K562 (cell line): Measurements from ENCODE around the gene HECW1. TPM values are rescaled to one million over a fixed set of nuclear protein-coding genes. Genes with fewer than 3 reads are reported as not detected.

Experiments used
- ATAC-seq: fragments of 200-7000 bp; cut with Tn5 transposase; 3 replicates; pipeline ENCODE4 v1.9.1; 2020; ENCODE audit warnings: moderate library complexity
- BruUV-seq: library from RNA; stranded (reverse); fragments of 400-500 nt; replicated peaks from 2 replicates; lab custom pipeline; 2021; lab: Mats Ljungman, UMichigan
- CTCF ChIA-PET: fragments of 300-600 bp; formaldehyde crosslinking; extraction: SDS; loops from one replicate; lab custom pipeline; 2021; ENCODE audit warnings: low intra/inter-chr PET ratio; lab: Yijun Ruan, JAX
- POLR2A ChIA-PET: fragments of 300-600, 350-650 bp; sonication (Branson Sonifier 250); formaldehyde crosslinking; extraction: SDS; loops from one replicate; lab custom pipeline; 2021; ENCODE audit warnings: antibody characterized with exemption, inconsistent platforms; lab: Yijun Ruan, JAX
- DNase-seq, 4 experiments: peaks; one replicate each; pipeline versions ENCODE4 v3.0.0 to v3.0.0-alpha.2; 2011 to 2018; ENCODE audit warnings: low spot score in 3 of 4, mixed read lengths in 3 of 4; ENCODE audit errors: extremely low read depth in 1 of 4
- FAIRE-seq: peaks from 2 replicates; lab custom pipeline; 2011; peaks lifted over from hg19 to GRCh38; lab: Jason Lieb, UNC
- H2AFZ ChIP-seq: 2 replicates; pipeline ENCODE4 v1.6.0; 2011; ENCODE audit warnings: low read depth, low read length, control low read depth, inconsistent platforms
- H3K27ac ChIP-seq: fragments of 200-600 bp; 3 replicates; pipeline ENCODE4 v1.8.0; 2011; ENCODE audit warnings: low read depth, mild to moderate bottlenecking, control low read depth, inconsistent platforms, low read length, moderate library complexity, mixed read lengths; ENCODE audit errors: extremely low read depth
- H3K27me3 ChIP-seq, 2 experiments: fragments of 300-600 bp in 1 of 2; 2 replicates in 1 of 2; 3 replicates in 1 of 2; pipeline versions ENCODE4 v1.6.0 to v1.8.0; 2011; ENCODE audit warnings: inconsistent platforms in 2 of 2, low read length in 2 of 2, mild to moderate bottlenecking in 1 of 2, mixed read lengths in 1 of 2, moderate library complexity in 1 of 2; ENCODE audit not compliant: control insufficient read depth in 2 of 2, insufficient read depth in 2 of 2
- H3K36me3 ChIP-seq: fragments of 300-600 bp; 3 replicates; pipeline ENCODE4 v1.8.0; 2011; ENCODE audit warnings: mild to moderate bottlenecking, low read length, inconsistent platforms; ENCODE audit not compliant: control insufficient read depth, insufficient read depth
- H3K4me1 ChIP-seq, 2 experiments: fragments of 200-600 bp in 1 of 2; replicated peaks in 1 of 2; 2 replicates in 1 of 2; 3 replicates in 1 of 2; pipeline versions ENCODE4 v1.5.1 to v1.8.0; 2011; ENCODE audit warnings: inconsistent platforms in 2 of 2, low read length in 2 of 2, mild to moderate bottlenecking in 1 of 2, mixed read lengths in 1 of 2, moderate library complexity in 1 of 2; ENCODE audit not compliant: control insufficient read depth in 2 of 2, insufficient read depth in 2 of 2
- H3K4me2 ChIP-seq: 2 replicates; pipeline ENCODE4 v1.6.1; 2011; ENCODE audit warnings: low read length, control low read depth, inconsistent platforms, mixed read lengths; ENCODE audit not compliant: insufficient read depth
- H3K4me3 ChIP-seq: fragments of 200-600 bp; sonication (generic), shearing (Covaris generic); 2 replicates; pipeline ENCODE4 v1.5.1; 2016; ENCODE audit warnings: control low read depth, inconsistent platforms
- H3K79me2 ChIP-seq: fragments of 200-600 bp; 3 replicates; pipeline ENCODE4 v1.8.0; 2011; ENCODE audit warnings: low read length, inconsistent platforms; ENCODE audit not compliant: control insufficient read depth, insufficient read depth
- H3K9ac ChIP-seq, 2 experiments: 2 replicates each; pipeline versions ENCODE4 v1.6.0 to v1.6.1; 2011; ENCODE audit warnings: low read depth in 2 of 2, low read length in 2 of 2, control low read depth in 1 of 2, inconsistent platforms in 1 of 2, mild to moderate bottlenecking in 1 of 2, mixed read lengths in 1 of 2; ENCODE audit not compliant: insufficient read depth in 1 of 2
- H3K9me1 ChIP-seq: one replicate; pipeline ENCODE4 v1.6.0; 2011; ENCODE audit warnings: inconsistent platforms, mild to moderate bottlenecking, low read length, moderate library complexity; ENCODE audit not compliant: control insufficient read depth, insufficient read depth
- H3K9me3 ChIP-seq: replicated peaks from 2 replicates; pipeline ENCODE4 v1.5.1; 2011; ENCODE audit warnings: low read depth, low read length, inconsistent platforms; ENCODE audit not compliant: control insufficient read depth, insufficient read depth
- H4K20me1 ChIP-seq: replicated peaks from 2 replicates; pipeline ENCODE4 v1.6.1; 2011; ENCODE audit warnings: low read length, inconsistent platforms, mixed read lengths; ENCODE audit not compliant: control insufficient read depth, insufficient read depth
- ARID3B ChIP-seq: fragments of 250-450 bp; sonication (Bioruptor Pico); IDR thresholded peaks from 2 replicates; pipeline ENCODE4 v1.4.0; 2020; ENCODE audit warnings: borderline replicate concordance
- ID3 ChIP-seq, 2 experiments: fragments of 250-450 bp in 1 of 2; fragments of 450-650 bp in 1 of 2; sonication (Bioruptor Pico) in 1 of 2; IDR thresholded peaks; 2 replicates each; pipeline versions ENCODE4 v1.6.1 to v1.8.0; 2016 to 2021; ENCODE audit warnings: mild to moderate bottlenecking in 2 of 2, moderate library complexity in 2 of 2, missing compliant biosample characterization in 1 of 2, missing genetic modification characterization in 1 of 2
- KAT7 ChIP-seq: sonication (generic); formaldehyde crosslinking; IDR thresholded peaks from 2 replicates; pipeline ENCODE4 v1.8.0; 2022; ENCODE audit warnings: missing genetic modification reagents, mild to moderate bottlenecking, borderline replicate concordance
- MAX ChIP-seq: sonication (generic); formaldehyde crosslinking; IDR thresholded peaks from 2 replicates; pipeline ENCODE4 v1.9.0; 2022; ENCODE audit warnings: mild to moderate bottlenecking, missing genetic modification reagents
- PHF8 ChIP-seq: fragments of 200-600 bp; sonication (generic); IDR thresholded peaks from 2 replicates; pipeline ENCODE4 v1.6.1; 2012; ENCODE audit warnings: mixed run types, mild to moderate bottlenecking, inconsistent platforms, low read length, moderate library complexity, borderline replicate concordance
- PKNOX1 ChIP-seq: fragments of 450-650 bp; IDR thresholded peaks from 2 replicates; pipeline ENCODE4 v1.6.1; 2016
- SIN3A ChIP-seq, 2 experiments: fragments of 150-350 bp in 1 of 2; IDR thresholded peaks; 2 replicates each; pipeline ENCODE4 v1.6.1; 2011 to 2016; ENCODE audit warnings: borderline replicate concordance in 2 of 2, low read depth in 2 of 2, low read length in 2 of 2, mild to moderate bottlenecking in 2 of 2, moderate library complexity in 2 of 2; ENCODE audit not compliant: control insufficient read depth in 1 of 2
- STAT5B ChIP-seq: fragments of 250-450 bp; sonication (Bioruptor Pico); IDR thresholded peaks from 2 replicates; pipeline ENCODE4 v1.8.0; 2021; ENCODE audit warnings: mild to moderate bottlenecking, inconsistent platforms
- ZFPM2 ChIP-seq: fragments of 250-450 bp; sonication (Bioruptor Pico); IDR thresholded peaks from 2 replicates; pipeline ENCODE4 v1.5.1; 2022; ENCODE audit warnings: mild to moderate bottlenecking
- ZSCAN32 ChIP-seq: fragments of 450-650 bp; formaldehyde crosslinking; IDR thresholded peaks from 2 replicates; pipeline ENCODE4 v1.4.0; 2020; ENCODE audit warnings: mild to moderate bottlenecking, moderate library complexity
- WGBS: fragments of 100-300 bp; shearing (Covaris generic); methylation state at CpG from one replicate; pipeline ENCODE4 v1.1.6; 2016; ENCODE audit warnings: low coverage, mixed read lengths; ENCODE audit not compliant: insufficient coverage; ENCODE audit errors: missing lambda C conversion rate; 5-methylcytosine and 5-hydroxymethylcytosine counted together
- in situ Hi-C: fragments of 300-500 bp; cut with MboI; formaldehyde crosslinking; loops from 4 replicates; pipeline ENCODE4 v1.15.0; 2018; ENCODE audit warnings: inconsistent platforms, mixed read lengths
- intact Hi-C: fragments of 100-400 bp; cut with micrococcal nuclease; formaldehyde crosslinking; loops from 2 replicates; pipeline ENCODE4 v1.14.2; 2022
- polyA plus RNA-seq, 8 experiments: library from polyadenylated mRNA; depleted of rRNA in 4 of 8; stranded (reverse) in 5 of 8; unstranded in 3 of 8; fragments of >200 nt; fragmentation: Nextera tagmentation in 2 of 8; fragmentation: Illumina TruSeq in 1 of 8; extraction: Ambion mirVana in 2 of 8; extraction: Trizol in 1 of 8; gene quantifications; 2 replicates each; pipeline versions ENCODE4 v1.2.1 to v1.2.3, GENCODE V29; 2011 to 2014; ENCODE audit warnings: inconsistent platforms in 1 of 8, missing spikeins in 1 of 8
- total RNA-seq, 7 experiments: library from RNA; depleted of rRNA in 6 of 7; stranded (reverse); fragments of >200 nt in 6 of 7; fragmentation: Illumina TruSeq in 2 of 7; extraction: Trizol in 2 of 7; gene quantifications; 2 replicates each; pipeline versions ENCODE4 v1.2.1 to v1.2.3, GENCODE V29; 2011 to 2021; ENCODE audit warnings: low replicate concordance in 1 of 7
- TF ChIP-seq, protein P1 (sequence below): fragments of 450-650 bp; IDR thresholded peaks from 2 replicates; pipeline ENCODE4 v1.6.1; 2017; ENCODE audit warnings: mild to moderate bottlenecking, moderate library complexity
- TF ChIP-seq, protein P2 (sequence below): fragments of 250-450 bp; sonication (Bioruptor Pico); IDR thresholded peaks from 2 replicates; pipeline ENCODE4 v1.5.0; 2020; ENCODE audit warnings: mild to moderate bottlenecking, borderline replicate concordance

HECW1 gene
- total and polyA plus RNA-seq, 9 of the 15 experiments (the other 6 are each of a cell fraction or from before 2014, with no cell fraction given): 0.07 to 0.31 (median 0.13) TPM; not detected in 4

DNA sequence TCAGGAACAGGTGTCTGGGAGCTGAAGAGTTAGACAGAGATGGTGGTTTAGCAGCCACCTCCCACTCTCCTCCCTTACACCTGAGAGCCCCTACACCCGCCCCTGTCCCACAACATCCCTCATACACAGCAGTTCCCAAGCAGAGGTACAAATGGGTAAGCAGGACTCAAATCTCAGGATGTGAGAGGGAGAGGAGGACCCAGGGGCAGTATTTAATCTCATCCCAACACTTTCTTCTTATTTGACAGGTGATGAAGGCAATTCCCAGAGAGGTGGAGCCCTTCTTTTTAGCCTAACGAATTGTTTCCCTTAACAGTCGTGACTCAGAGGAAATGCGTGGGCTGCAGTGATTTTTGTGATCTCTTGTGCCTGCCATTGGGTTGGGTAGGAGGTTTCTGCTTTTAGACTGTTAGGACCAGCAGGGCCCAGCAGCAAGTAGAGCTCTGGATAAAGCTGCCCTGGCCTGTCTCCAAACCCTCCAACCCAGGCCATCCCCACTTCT lies 191.3 kb downstream of the HECW1 start (continued):
- no peak for TF ChIP-seq ARID3B
- TF ChIP-seq KAT7 (CRISPR knock-in tag): no peak

DNA sequence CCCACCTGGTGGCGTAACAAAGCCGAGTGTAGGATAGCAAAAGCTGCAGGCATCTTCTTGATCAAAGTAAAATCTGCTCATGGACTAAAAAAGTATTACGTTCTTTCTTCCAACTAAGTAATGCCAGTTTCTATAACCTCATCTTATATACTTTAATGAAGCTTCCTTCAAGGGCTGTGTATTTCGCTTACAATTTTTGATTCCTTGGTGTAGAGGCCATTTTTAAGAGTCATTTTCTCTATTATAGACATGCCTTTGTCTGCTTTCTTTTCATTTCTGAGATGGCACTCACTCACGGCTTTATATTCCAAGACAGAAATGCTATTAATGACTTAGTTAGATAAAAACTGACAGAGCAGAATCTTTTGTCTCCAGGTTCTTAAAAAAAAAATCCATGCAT lies 194.0 kb downstream of the HECW1 start:
- Histone ChIP-seq H3K27me3 (peaks cover 9 to 33% of the 10 kb centered on the region in 2 experiments; a peak in 4 of 5 replicates), H3K4me1 (no peaks in the 10 kb centered on the region), H3K9me3 (no peaks in the 10 kb centered on the region), H2AFZ (no peak overlapping the region), H3K79me2 (no peaks in the 10 kb centered on the region), H3K9ac (no peak overlapping the region), H3K36me3 (no peaks in the 10 kb centered on the region), H3K4me3 (no peak overlapping the region), H3K9me1 (no peaks in the 10 kb centered on the region), H3K4me2 (no peak overlapping the region), H4K20me1 (0 out of 2 replicates have a peak, but pooled peaks cover 4% of the 10 kb centered on the region), H3K27ac (no peak overlapping the region)
- FAIRE-seq (no peak), ATAC-seq (no peak), DNase-seq (no peak)
- WGBS: 0% methylated on average over 5 of the region's 5 CpGs
- no TSS peak for BruUV-seq
- intact Hi-C loops (no loop called here), in situ Hi-C loops (no loop called here)
- POLR2A ChIA-PET: no interaction called here
- CTCF ChIA-PET: interaction anchor here (0.7 kb wide), 1 partner anchor 134 kb away, joined by 5 read pairs; no protein-coding TSS in a partner anchor
- TF ChIP-seq, protein P1, sequence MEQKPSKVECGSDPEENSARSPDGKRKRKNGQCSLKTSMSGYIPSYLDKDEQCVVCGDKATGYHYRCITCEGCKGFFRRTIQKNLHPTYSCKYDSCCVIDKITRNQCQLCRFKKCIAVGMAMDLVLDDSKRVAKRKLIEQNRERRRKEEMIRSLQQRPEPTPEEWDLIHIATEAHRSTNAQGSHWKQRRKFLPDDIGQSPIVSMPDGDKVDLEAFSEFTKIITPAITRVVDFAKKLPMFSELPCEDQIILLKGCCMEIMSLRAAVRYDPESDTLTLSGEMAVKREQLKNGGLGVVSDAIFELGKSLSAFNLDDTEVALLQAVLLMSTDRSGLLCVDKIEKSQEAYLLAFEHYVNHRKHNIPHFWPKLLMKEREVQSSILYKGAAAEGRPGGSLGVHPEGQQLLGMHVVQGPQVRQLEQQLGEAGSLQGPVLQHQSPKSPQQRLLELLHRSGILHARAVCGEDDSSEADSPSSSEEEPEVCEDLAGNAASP: no peak
- TF ChIP-seq ZFPM2 (CRISPR knock-in tag) (no peak), ZSCAN32 (CRISPR knock-in tag) (no peak), SIN3A (IDR thresholded peaks at IDR 0.05; ENCODE audit: borderline replicate concordance in 2 of 2, control insufficient read depth in 1 of 2, low read depth in 2 of 2, low read length in 2 of 2) (no peak), STAT5B (CRISPR knock-in tag) (no peak), PKNOX1 (no peak), ID3 (CRISPR knock-in tag; IDR thresholded peaks at IDR 0.05) (no peak), ID3 (tag; IDR thresholded peaks at IDR 0.05) (no peak), PHF8 (no peak), MAX (CRISPR knock-in tag) (no peak)
- TF ChIP-seq, protein P2, sequence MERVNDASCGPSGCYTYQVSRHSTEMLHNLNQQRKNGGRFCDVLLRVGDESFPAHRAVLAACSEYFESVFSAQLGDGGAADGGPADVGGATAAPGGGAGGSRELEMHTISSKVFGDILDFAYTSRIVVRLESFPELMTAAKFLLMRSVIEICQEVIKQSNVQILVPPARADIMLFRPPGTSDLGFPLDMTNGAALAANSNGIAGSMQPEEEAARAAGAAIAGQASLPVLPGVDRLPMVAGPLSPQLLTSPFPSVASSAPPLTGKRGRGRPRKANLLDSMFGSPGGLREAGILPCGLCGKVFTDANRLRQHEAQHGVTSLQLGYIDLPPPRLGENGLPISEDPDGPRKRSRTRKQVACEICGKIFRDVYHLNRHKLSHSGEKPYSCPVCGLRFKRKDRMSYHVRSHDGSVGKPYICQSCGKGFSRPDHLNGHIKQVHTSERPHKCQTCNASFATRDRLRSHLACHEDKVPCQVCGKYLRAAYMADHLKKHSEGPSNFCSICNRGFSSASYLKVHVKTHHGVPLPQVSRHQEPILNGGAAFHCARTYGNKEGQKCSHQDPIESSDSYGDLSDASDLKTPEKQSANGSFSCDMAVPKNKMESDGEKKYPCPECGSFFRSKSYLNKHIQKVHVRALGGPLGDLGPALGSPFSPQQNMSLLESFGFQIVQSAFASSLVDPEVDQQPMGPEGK (CRISPR knock-in tag): no peak
